GM21619 (cell line): ENCODE data around the gene TMPRSS2.

Experiments used
- ATAC-seq: cut with Tn5 transposase; IDR thresholded peaks from one replicate; pipeline ENCODE4 v1.9.1; 2021; ENCODE audit not compliant: unreplicated experiment

The TMPRSS2 gene

GRCh38 chr21:41482980-41483379 lies 25.0 kb downstream of the TMPRSS2 start:
- ATAC-seq: no peak

DNA sequence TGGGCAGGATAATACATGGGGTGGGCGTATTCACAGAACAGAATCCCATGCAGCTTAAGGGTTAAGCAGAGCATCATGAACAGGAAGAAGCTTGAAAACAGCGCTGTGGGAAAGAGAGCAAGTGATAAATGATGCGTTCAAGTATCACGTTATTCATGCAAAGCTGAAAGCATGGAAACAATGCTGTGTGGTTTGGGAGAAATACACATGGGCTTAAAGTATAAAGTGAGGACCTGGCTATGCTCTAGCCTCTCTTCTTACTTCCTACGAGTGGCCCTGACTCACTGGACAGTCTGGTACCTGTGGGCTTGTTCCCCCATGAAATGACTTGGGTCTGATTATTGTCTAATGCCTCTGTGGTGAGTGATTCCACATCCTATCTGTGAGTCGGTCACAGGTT lies 25.7 kb downstream of the TMPRSS2 start:
- ATAC-seq: no peak

GRCh38 chr21:41481191-41481590 lies 26.8 kb downstream of the TMPRSS2 start:
- ATAC-seq: no peak

GRCh38 chr21:41480086-41480690 lies 27.8 kb downstream of the TMPRSS2 start:
- ATAC-seq: no peak

- ATAC-seq: no peak
Measured at GRCh38 chr21:41479686-41480085, 28.3 kb downstream of the TMPRSS2 start.

DNA sequence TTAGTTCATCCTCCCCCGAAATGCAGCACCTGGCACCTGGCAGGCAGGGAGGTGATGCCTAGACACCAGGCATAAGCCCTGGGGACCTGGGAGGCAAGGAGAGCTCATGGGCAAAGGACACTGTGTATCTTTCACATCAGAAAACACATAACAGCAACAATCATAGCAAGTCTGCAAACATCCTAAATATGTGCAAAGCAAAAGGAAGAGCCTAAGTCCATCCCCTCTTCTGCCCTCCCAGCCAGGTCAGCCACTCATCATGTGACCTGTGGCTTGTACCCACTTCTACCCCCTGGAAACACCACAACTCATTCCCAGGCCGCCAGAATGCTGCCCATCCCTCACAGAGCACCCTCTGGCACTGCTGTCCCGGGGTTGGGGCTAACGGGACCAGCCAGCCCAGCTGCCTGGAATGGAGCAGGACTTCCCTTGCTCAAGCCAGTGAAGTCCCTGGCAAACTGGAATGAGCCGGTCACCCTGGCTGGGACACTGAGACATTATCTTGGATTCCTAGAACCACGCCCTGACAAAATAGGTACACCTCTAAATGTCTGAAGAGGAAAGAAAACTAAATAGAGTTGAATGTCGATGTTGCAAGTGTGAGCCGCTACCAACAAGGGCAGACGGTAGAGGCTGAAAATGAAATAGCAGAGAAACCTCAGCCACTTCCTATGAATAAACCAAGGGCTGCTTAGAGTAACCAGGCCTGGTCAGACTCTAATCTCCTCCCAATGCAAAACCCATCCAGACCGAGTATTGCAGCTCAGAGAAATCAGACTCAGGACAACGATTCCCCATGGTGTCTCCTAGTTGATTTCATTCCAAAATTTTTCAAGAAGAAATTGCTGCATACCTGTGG lies 29.4 kb downstream of the TMPRSS2 start:
- no peak for ATAC-seq

- no peak for ATAC-seq
Measured at GRCh38 chr21:41477641-41478318, 30.2 kb downstream of the TMPRSS2 start.

DNA sequence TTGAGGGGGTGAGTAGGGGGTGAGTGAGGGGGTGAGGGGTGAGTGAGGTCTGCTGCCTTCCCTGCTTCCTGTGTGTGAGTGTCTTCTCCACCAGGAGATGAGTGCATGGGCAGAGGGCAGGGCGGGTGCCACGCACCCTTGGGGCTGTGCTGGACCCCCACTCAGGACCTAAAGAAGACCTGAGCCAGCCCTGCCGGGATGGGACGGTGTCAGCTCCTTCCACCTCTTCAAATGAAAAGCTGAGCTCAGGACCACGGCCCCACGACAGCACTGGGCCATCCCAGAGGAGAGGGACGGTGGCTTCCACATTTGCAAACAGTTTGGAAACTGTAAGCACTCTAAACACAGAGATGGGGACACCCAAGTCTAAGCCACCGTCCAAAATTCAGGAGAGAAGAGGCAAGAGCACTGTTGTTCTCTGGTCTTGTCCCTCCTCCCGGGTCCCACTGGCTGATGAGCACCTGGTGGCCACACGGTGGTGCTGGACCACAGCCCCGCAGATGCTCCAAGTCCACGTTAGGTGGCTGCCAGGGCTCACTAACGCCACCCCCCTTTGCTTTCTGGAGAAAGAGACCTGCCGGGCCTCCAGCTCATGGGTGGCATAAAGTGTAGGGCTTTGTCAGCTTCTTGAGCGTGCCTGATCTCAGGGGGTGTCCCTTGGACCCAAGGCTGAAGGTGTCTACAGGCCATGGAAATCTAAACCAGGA lies 32.1 kb downstream of the TMPRSS2 start:
- no peak for ATAC-seq

DNA sequence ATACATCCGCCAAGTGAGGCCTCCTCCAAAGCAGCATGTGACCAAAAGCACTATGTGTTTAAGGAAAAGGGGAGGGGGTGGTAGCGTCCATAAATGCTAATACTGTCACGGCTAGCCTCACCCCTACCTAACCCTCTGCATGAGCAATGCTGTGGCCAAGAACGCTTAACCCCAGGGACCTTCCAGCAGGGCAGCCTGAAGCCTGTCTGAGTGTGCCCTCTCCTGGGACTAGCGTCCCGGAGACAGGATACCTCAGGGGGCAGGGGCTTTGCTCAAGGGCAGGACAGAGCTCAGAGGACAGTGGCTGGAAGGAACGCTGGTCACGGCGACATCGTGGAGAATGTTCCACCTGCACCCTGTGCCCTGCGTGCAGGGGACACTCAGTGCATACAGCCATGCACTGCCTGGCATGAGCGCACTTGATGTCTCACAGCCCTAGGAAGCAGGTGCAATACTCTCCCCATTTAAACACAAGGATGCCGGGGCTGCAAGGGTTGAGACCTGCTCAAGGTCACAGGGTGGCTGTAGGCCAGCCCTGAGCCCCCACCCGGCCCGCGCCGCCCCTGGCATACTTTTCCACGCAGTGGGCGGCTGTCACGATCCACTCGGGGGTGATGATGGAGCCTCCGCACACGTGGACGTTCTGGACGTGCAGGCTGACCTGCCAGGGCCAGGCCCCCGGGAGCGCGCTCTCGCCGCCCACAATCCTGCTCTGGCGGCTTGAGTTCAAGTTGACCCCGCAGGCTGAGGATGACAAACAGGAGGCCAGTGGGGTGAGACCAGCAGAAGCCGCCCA lies 35.0 kb downstream of the TMPRSS2 start:
- ATAC-seq: no peak

DNA sequence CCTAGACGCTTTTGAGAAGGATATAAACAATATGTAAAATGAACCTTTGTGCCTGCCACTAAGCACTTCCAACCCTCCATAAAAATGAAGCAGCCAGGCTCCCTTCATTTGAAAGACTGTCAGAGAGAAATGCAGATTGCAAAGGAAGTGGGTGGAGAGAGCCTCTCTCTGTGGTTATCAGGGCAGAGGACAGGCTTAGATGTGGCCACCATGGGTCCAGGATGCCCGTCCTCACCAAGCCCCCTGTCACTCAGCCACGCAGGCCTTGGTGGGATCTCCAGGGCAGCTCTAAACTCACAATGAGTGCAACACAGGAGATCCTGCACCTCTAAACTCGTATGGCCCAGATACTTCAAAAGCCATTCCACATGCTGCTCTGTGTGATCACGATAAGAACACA lies 37.9 kb downstream of the TMPRSS2 start:
- no peak for ATAC-seq

GRCh38 chr21:41466024-41466820 lies 41.7 kb downstream of the TMPRSS2 start:
- no peak for ATAC-seq

DNA sequence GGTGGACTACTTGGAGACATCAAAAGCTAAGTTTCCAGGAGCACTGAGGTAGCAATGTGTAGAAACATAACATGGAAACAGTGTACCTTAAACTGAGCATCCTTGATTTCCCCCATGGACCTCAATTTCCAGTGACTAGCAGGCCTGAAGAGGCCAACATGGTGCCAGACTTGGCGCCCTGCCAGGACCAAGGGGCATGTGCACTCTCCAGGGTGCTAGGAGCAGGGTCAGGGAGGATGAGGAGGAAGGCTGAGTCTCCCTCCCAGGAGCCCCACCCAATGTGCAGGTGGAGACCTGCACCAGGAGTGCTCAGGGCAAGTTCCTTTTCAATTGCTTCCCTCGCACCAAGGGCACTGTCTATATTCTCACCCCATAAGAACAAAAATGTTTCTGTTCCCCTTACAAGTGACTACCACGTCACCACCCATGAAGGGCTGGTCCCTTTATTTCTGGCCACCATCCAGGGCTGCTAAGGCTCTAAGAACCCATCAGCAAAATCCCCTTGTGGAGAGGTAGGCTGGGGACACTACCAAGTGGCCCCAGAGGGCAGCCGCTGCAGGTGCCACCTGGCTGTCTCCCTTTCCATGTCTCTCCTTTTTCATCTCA lies 42.7 kb downstream of the TMPRSS2 start:
- no peak for ATAC-seq

DNA sequence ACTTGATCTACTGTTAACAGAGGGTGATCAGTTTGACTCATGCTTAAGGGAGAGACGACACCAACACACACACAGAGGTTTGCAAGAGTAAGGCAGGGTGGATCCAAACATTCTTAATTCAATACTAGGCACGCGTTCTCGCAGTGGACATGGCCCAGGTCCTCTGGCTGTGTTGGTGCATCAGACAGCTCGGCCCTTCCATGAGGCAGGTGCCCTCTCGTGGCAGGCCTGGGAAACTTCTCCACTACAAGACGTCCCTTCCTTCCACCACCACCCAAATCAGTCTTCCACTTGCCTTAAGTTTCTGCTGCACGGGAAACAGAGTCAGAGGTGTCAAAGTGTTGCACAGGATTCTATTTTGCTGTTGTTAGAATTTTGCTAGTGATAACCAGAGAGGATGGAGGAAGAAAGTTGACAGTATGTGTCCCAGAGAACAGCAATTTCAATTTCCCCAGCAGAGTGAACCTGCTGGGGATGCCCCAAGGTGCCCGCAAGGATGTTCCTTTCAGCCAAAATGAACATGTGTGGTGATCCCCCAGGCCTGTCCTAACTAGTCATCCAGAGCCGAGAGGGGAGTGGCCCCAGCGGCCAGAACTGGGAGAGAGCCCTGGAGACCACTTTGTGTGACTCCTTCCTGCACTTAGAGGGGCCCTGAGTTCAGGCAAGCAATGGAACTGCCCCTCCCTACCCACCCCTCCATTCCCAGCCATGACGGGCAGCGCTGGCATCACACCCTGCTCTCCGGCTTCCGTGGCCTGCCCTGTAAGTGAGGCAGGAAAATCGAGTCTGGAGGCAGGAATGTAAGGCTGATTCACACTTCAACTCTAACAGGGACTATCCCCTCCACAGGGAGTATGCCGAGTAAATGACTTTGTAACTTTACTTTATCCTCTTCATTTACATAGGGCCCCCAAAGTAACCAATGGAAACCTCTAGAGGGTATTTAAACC lies 47.1 kb downstream of the TMPRSS2 start:
- no peak for ATAC-seq

DNA sequence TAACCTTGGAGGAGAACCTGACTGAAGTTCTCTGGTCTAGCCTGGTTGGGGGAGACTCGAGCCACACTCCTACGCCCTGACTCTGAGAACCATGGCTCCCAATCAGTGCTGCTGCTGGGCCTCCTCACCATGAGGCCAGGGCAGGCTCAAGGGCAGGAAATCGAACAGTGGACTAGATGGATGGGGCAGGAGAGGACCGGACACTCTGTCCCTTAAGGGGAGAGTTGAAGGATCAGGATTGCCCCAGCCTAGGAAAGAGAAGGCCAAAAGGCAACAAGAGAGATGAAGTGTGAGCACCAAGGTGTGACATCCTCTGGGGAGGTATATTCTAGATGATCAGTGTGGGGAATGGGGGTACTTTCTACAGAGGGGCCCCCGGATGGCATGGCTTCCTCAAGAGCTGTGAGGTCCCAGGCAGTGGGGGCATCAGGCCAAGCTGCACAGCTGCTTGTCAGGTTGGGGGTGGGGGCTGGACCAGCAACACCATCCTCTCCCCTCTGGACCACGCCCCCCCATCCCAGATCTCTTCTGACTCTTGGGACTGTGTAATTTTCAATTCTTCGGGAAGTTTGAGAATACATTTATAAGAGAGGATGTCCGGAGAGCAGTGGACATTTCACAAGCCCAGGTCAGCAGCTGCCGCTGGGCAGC lies 47.9 kb downstream of the TMPRSS2 start:
- ATAC-seq: no peak

GRCh38 chr21:41458559-41458958 lies 49.4 kb downstream of the TMPRSS2 start:
- ATAC-seq: no peak

- ATAC-seq: no peak
Measured at GRCh38 chr21:41458121-41458520, 49.8 kb downstream of the TMPRSS2 start.

- no peak for ATAC-seq
Measured at GRCh38 chr21:41453761-41454160, 54.2 kb downstream of the TMPRSS2 start.

DNA sequence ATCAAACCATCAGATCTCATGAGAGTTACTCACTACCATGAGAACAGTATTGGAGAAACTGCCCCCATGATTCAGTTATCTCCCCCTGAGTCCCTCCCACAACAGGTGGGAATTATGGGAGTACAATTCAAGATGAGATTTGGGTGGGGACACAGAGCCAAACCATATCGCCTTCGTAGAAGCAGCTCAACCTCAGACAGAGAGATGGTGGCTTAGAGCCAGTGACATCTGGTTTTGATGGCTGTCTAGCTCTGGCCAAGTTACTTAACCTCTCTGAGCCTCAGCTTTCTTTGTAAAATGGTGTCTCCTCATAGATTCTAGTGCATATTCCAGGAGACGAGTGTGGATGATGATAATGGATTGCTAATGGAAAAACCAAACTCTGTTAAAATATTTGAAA lies 54.8 kb downstream of the TMPRSS2 start:
- no peak for ATAC-seq
